ENCODE measurements around the gene CFAP68.
"Not testable (repeated sequence)": the region's sequence is repeated elsewhere in the genome, so short reads cannot be mapped to it uniquely, and the experiment has no call there.

DNA sequence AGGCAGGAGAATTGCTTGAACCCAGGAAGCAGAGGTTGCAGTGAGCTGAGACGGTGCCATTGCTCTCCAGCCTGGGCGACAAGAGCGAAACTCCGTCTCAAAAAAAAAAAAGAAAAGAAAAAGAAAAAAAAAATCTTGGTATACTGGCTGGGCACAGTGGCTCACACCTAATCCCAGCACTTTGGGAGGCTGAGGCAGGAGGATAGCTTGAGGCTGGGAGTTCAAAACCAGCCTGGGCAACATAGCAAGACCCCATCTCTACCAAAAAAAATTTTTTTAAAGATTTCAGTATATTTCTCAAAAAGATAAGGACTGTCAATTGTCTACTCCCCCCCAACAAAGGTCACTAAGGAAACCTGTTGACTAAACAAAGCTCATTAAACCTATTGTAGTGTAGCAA lies 5.7 kb downstream of the CFAP68 start:
- TF ChIP-seq, protein P1, sequence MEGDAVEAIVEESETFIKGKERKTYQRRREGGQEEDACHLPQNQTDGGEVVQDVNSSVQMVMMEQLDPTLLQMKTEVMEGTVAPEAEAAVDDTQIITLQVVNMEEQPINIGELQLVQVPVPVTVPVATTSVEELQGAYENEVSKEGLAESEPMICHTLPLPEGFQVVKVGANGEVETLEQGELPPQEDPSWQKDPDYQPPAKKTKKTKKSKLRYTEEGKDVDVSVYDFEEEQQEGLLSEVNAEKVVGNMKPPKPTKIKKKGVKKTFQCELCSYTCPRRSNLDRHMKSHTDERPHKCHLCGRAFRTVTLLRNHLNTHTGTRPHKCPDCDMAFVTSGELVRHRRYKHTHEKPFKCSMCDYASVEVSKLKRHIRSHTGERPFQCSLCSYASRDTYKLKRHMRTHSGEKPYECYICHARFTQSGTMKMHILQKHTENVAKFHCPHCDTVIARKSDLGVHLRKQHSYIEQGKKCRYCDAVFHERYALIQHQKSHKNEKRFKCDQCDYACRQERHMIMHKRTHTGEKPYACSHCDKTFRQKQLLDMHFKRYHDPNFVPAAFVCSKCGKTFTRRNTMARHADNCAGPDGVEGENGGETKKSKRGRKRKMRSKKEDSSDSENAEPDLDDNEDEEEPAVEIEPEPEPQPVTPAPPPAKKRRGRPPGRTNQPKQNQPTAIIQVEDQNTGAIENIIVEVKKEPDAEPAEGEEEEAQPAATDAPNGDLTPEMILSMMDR (IDR thresholded peaks at IDR 0.05 in 2 of 3, conservative IDR thresholded peaks at IDR 0.05 in 1 of 3; ENCODE audit: borderline replicate concordance in 1 of 3, insufficient read depth in 1 of 3, low read depth in 2 of 3, low read length in 2 of 3), result not testable (repeated sequence)
- TF ChIP-seq, protein P2, sequence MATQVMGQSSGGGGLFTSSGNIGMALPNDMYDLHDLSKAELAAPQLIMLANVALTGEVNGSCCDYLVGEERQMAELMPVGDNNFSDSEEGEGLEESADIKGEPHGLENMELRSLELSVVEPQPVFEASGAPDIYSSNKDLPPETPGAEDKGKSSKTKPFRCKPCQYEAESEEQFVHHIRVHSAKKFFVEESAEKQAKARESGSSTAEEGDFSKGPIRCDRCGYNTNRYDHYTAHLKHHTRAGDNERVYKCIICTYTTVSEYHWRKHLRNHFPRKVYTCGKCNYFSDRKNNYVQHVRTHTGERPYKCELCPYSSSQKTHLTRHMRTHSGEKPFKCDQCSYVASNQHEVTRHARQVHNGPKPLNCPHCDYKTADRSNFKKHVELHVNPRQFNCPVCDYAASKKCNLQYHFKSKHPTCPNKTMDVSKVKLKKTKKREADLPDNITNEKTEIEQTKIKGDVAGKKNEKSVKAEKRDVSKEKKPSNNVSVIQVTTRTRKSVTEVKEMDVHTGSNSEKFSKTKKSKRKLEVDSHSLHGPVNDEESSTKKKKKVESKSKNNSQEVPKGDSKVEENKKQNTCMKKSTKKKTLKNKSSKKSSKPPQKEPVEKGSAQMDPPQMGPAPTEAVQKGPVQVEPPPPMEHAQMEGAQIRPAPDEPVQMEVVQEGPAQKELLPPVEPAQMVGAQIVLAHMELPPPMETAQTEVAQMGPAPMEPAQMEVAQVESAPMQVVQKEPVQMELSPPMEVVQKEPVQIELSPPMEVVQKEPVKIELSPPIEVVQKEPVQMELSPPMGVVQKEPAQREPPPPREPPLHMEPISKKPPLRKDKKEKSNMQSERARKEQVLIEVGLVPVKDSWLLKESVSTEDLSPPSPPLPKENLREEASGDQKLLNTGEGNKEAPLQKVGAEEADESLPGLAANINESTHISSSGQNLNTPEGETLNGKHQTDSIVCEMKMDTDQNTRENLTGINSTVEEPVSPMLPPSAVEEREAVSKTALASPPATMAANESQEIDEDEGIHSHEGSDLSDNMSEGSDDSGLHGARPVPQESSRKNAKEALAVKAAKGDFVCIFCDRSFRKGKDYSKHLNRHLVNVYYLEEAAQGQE (IDR thresholded peaks at IDR 0.05; ENCODE audit: low read depth), result not testable (repeated sequence)
- not testable (repeated sequence) for TF ChIP-seq SIN3A (IDR thresholded peaks at IDR 0.05; ENCODE audit: low read depth); ZNF274 (IDR thresholded peaks at IDR 0.05; ENCODE audit: low read depth, low read length); CEBPB (IDR thresholded peaks at IDR 0.05; ENCODE audit: low read depth); EZH2phosphoT487 (IDR thresholded peaks at IDR 0.05; ENCODE audit: borderline replicate concordance); POLR2AphosphoS5 (IDR thresholded peaks at IDR 0.05; ENCODE audit: low read depth, low read length); EZH2 (IDR thresholded peaks at IDR 0.05); POLR2A (IDR thresholded peaks at IDR 0.05; ENCODE audit: borderline replicate concordance, extremely low read depth, insufficient read depth, insufficient read length); YY1 (IDR thresholded peaks at IDR 0.05; ENCODE audit: extremely low read depth, insufficient replicate concordance, low read depth, low read length); RAD21 (IDR thresholded peaks at IDR 0.05; ENCODE audit: low read depth); JUND (IDR thresholded peaks at IDR 0.05)
- TF ChIP-seq, protein P3, sequence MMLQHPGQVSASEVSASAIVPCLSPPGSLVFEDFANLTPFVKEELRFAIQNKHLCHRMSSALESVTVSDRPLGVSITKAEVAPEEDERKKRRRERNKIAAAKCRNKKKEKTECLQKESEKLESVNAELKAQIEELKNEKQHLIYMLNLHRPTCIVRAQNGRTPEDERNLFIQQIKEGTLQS (IDR thresholded peaks at IDR 0.05), result not testable (repeated sequence)
